ENCODE data around the gene FADS2.

FADS2 gene

DNA sequence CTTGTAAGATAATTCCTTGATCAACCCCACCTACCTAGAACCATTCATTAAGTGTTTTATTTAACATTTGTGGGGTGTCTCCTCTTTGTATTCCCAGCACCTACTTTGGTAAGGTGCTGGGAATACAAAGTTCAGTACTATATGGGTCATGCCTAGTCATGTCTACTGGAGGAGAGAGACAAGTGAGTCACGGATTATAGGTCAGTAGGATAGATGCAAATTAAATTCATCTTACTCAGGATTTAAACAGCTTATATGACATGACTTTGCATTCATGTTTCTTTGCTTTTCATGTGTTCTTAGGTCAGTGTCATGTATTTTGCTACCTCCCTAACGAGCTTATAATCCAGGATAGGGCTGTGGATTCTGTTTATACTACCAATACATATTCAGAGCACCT, 7.9 kb upstream of the FADS2 start:
- in situ Hi-C loops (cut with HindIII; ENCODE audit: low sequenced_read_pairs), result no loop called here
- no peak for DNase-seq (ENCODE audit: low read depth)
- TF ChIP-seq, protein P1, sequence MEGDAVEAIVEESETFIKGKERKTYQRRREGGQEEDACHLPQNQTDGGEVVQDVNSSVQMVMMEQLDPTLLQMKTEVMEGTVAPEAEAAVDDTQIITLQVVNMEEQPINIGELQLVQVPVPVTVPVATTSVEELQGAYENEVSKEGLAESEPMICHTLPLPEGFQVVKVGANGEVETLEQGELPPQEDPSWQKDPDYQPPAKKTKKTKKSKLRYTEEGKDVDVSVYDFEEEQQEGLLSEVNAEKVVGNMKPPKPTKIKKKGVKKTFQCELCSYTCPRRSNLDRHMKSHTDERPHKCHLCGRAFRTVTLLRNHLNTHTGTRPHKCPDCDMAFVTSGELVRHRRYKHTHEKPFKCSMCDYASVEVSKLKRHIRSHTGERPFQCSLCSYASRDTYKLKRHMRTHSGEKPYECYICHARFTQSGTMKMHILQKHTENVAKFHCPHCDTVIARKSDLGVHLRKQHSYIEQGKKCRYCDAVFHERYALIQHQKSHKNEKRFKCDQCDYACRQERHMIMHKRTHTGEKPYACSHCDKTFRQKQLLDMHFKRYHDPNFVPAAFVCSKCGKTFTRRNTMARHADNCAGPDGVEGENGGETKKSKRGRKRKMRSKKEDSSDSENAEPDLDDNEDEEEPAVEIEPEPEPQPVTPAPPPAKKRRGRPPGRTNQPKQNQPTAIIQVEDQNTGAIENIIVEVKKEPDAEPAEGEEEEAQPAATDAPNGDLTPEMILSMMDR (IDR thresholded peaks at IDR 0.05; ENCODE audit: low read depth, low read length, missing control alignments), result no peak
- H3K4me3 ChIP-seq (ENCODE audit: low read depth, low read length), result no peak overlapping the region

DNA sequence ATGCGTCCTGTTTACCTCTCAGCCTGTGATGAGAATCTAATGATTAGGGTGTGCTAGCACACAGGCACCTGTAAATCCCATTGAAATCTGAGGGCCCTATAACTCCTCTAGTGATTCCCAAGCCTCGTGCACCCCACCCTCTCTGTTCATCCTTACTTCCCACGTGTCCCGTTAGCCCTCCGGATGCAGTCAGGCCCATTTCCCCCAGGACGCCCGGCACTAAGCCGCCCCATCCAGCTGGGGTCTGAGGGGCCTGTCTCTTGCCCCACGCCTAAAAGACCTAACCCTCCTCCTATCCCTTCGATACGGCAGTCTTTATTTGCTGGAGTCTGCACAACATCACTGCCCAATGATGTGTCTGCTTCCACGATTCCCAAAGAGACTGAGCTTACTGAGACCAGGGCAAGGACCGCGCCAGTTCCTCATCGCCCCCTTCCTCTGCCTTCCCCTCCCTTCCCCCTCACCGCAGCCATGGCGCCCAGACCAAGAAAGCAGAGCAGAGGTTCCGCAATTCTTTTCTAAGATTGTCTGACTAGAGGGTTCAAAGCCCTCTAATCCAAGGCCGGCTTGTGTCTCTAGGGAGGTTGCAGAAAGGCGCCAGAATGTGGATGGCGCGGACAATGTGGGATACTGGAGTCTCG, 1.1 kb upstream of the FADS2 start:
- peak overlapping the region; percentile 90 for H3K4me3 ChIP-seq (ENCODE audit: low read depth, low read length)
- no peak for DNase-seq (ENCODE audit: low read depth)
- TF ChIP-seq, protein P1 (IDR thresholded peaks at IDR 0.05; ENCODE audit: low read depth, low read length, missing control alignments), result no peak

DNA sequence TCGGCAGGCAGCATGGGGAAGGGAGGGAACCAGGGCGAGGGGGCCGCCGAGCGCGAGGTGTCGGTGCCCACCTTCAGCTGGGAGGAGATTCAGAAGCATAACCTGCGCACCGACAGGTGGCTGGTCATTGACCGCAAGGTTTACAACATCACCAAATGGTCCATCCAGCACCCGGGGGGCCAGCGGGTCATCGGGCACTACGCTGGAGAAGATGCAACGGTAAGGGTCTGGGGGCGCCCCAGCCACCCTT, 204 bp downstream of the FADS2 start:
- peak overlapping the region; percentile 90 for H3K4me3 ChIP-seq (ENCODE audit: low read depth, low read length)
- in situ Hi-C loops (cut with HindIII; ENCODE audit: low sequenced_read_pairs), result no loop called here
- no peak for DNase-seq (ENCODE audit: low read depth)
- TF ChIP-seq, protein P1 (IDR thresholded peaks at IDR 0.05; ENCODE audit: low read depth, low read length, missing control alignments), result no peak

More for the DNA sequence above, 1.1 kb upstream of the FADS2 start:
- in situ Hi-C loops (cut with HindIII; ENCODE audit: low sequenced_read_pairs), result no loop called here

DNA sequence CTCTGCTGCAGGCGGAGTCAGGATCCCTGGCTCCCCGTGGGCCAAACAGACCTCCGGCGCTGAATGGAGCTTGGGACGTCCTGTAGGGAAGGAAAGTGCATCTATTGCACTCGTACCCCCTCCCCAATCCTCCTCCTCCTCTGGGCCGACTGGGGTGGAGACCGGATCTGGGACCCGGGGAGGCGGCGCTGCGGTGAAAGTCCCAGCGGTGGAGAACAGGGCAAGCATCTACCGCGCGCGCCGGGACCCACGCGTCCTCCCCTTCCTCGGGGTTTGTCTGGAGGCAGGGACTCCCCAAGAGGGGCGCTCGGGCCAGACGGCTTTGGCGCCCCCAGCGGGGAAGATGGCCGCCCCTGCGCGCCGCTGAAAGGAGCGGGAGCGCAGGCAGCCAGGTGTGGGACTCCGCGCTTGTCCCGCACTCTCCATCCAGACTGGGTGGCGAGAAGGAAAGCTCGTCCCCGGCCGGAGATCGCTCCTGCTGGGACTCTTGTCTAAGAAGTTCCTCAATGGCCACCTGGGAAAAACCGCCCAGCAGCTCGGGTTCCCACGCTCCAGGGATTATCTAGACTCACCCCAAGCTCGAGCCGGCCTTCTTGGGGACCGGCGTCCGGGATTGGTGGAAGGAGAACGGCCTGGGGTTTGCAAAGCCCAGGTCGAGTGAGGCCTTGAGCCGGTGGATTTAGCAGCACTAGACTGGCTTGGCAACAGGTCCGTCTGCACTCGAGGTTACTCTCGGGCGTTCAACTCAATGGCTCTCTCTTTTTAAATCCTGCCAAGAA, 718 bp downstream of the FADS2 start:
- H3K4me3 ChIP-seq (ENCODE audit: low read depth, low read length), result peak overlapping the region; percentile 90
- TF ChIP-seq, protein P1 (IDR thresholded peaks at IDR 0.05; ENCODE audit: low read depth, low read length, missing control alignments), result peak; percentile 63
- DNase-seq (ENCODE audit: low read depth), result no peak
- in situ Hi-C loops (cut with HindIII; ENCODE audit: low sequenced_read_pairs), result no loop called here

DNA sequence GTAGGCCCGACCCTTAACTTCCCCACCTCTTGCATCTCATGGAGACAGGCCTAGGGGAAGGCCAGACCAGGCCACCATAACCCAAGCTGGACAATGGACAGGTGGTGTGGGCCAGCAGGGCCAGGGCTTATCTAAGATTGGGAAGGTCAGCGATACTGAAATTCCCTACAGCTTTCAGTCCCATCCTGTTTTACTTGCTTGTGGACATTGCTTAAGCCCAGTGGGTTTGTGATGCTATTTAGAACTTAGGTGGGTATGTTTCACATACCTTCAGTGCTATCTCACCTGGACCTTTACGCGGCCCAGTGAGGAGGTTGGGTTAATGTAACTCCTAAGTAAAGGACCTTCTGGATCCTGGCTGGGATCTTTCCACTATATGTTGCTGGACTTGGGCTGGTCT, 1.7 kb downstream of the FADS2 start:
- in situ Hi-C loops (cut with HindIII; ENCODE audit: low sequenced_read_pairs), result no loop called here
- DNase-seq (ENCODE audit: low read depth), result no peak
- H3K4me3 ChIP-seq (ENCODE audit: low read depth, low read length), result peak overlapping the region; percentile 90
- TF ChIP-seq, protein P1 (IDR thresholded peaks at IDR 0.05; ENCODE audit: low read depth, low read length, missing control alignments), result no peak

DNA sequence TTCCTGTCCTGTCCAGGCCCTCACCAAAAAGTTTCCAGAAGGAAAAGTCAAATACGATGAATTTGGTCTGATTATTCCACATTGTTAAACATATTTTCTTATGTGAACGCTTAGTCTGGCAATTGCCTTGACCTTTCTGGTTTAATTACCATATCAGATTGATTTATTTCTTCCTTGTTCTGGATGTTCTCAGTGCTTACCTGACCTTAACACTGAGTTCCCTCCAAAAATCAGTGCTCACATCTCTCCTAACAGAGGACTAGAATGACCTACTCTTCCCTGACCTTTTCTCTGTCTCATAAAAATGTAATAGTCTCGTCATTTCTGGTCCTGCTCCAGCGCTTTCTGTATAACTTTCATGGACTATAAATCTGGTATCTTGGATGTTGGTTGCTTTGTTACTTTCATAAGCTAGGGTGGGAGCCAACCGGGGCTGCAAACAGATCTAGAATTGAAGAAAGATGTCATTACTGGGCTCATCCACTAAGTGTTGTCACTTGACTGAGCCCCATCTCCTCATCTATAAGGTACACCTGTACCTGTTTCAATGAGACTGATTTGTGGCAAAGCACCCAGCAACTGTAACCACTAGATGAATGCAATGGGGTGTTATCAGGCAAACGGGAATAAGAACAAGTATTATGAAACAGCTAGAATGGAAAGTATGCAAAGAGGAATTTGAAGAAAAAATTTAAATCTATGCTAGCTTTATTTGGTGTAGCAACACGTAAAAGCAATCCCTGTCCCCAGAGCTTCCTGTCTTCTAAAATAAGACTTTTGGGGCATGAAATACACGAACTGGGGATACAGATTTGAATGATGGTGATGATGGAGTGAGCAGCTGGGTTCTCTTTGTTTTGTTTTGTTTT, 2.4 kb downstream of the FADS2 start:
- in situ Hi-C loops (cut with HindIII; ENCODE audit: low sequenced_read_pairs), result no loop called here
- TF ChIP-seq, protein P1 (IDR thresholded peaks at IDR 0.05; ENCODE audit: low read depth, low read length, missing control alignments), result no peak
- no peak for DNase-seq (ENCODE audit: low read depth)
- peak overlapping the region; percentile 90 for H3K4me3 ChIP-seq (ENCODE audit: low read depth, low read length)
